ENCODE data around the gene IL17RA.
"Not testable (repeated sequence)": the region's sequence is repeated elsewhere in the genome, so short reads cannot be mapped to it uniquely, and the experiment has no call there.

The IL17RA gene

GRCh38 chr22:17084554-17085276 lies at the start of gene IL17RA:
IL17RA (plus strand) TSS chr22:17085000; CDS start chr22:17085092, 92 bp downstream.
- DNase-seq (ENCODE audit: low read depth) = peak; percentile 85

GRCh38 chr22:17035246-17035645 lies 49.6 kb upstream of the IL17RA start:
- DNase-seq (ENCODE audit: low read depth) = no peak

- DNase-seq (ENCODE audit: low read depth) = not testable (repeated sequence)
Observed at GRCh38 chr22:17035976-17036841, 48.6 kb upstream of the IL17RA start.

DNA sequence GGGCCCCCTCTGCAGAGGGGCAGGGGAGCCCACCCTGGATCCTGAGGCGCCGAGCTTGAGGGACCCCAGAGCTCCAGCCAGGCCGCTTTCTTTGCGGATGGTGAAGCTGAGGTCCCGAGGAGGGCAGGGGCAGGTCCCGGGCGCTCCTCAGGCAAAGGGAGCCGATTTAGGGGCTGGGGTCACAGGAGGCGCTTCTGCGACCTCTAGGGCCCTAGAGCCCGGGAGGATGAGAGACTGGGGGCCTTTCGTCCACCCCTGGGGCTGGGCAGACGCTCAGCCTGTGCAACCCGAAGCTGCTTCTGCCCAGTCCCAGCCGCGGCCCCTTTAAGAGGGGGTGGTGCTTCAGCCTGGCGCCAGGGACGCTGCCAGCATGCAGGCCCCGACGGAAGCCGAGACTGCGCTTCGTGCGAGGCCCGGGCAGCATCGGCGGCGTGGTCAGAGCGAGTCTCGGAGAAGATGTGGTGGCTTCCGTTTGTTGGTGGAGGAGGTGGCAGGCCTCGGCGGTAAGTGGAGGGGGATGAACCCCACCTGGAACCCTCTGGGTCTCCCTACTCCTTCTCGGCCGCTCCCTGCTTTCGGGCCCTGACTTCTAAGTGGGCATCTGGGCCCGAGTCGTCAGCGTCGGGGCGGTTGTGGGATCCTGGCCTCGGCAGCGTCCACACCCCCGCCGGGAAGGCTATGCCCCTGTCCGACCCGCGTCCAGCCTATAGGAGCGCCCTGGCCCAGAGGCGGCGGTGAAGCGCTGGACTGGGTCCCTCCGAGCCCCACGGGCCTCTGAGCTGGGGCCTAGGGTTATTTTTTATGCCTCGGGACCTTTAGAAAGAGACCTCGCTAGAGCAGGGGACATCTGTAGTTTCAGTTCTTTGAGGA lies 47.7 kb upstream of the IL17RA start:
- DNase-seq (ENCODE audit: low read depth) = not testable (repeated sequence)

GRCh38 chr22:17043521-17043920 lies 41.3 kb upstream of the IL17RA start:
- no peak for DNase-seq (ENCODE audit: low read depth)

GRCh38 chr22:17046566-17047348 lies 38.0 kb upstream of the IL17RA start:
- DNase-seq (ENCODE audit: low read depth) = no peak

DNA sequence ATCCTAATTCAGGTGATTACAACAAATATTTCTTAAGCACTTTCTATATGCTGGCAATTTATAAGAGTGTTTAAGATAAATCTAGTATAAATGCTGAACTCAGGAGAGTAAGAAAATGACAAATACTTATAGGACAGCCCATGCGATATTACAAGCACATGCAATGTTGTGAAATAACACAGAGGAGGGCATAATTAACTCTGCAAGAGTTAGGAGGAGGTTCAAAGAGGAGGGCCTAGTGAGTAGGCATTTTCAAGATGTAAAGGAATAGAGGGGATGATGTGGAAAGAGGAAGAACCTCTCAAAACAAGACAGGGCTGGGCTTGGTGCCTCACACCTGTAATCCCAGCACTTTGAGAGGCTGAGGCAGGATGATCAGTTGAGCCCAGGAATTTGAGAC lies 37.1 kb upstream of the IL17RA start:
- no peak for DNase-seq (ENCODE audit: low read depth)

GRCh38 chr22:17056058-17056457 lies 28.7 kb upstream of the IL17RA start:
- DNase-seq (ENCODE audit: low read depth) = no peak

DNA sequence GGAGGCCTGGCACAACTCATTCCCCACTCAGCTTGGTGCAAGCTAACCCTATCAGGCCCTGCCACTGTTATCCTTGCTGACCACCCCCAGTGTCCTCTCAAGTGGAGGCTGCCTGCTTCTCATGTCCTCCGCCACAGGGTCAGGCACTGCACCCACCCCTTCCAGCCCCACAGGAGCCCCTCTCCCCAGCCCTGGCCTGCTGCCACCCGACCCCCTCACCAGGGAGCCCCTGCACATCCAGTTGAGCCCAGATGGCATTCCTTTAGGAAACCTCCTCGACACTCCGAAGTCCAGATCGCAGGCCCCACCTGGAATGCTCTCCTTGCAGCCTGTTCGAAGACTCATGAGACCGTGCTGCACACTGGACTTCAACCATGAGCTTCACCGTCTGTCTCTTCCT lies 28.0 kb upstream of the IL17RA start:
- DNase-seq (ENCODE audit: low read depth) = no peak

DNA sequence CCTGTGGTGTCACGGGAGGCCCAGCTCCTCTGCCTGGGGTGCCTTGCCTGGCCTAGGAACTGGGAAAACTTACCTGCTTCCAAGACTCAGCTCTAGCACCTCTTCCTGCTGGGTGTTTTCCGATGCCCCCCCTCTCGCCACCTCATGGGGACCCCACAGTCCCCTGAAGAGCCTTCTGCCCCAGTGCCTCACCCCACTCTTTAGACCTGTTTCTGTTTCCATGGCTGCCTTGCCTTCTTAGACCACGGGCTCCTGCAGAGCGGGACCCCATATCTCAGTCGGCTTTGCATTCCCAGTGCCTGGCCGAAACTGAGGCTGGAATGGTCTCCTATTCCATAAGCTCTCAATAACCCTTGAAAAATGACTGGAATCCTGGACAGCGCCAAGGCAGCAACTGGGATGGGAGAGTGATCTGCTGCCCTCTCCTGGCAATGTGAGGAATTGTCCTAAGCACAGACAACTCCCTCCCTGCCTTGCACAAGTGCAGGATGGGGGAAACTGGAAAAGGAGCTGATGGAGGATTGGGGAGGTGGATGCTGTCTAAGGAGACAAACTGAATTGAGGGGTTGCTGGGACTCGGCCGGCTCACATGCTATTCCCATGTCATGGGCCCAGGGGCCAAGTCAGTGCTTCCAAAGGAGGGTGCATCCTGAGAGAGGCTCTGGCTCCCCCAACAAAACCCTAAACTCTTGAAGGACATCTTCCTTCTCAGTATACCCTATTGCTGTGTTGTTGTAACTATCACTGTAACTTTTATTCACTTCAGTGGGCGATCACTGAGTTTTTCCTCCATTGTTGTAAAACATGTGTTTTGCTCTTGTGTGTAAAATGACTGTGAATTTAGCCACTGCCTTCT lies 26.6 kb upstream of the IL17RA start:
- no peak for DNase-seq (ENCODE audit: low read depth)

GRCh38 chr22:17060126-17060525 lies 24.7 kb upstream of the IL17RA start:
- no peak for DNase-seq (ENCODE audit: low read depth)

DNA sequence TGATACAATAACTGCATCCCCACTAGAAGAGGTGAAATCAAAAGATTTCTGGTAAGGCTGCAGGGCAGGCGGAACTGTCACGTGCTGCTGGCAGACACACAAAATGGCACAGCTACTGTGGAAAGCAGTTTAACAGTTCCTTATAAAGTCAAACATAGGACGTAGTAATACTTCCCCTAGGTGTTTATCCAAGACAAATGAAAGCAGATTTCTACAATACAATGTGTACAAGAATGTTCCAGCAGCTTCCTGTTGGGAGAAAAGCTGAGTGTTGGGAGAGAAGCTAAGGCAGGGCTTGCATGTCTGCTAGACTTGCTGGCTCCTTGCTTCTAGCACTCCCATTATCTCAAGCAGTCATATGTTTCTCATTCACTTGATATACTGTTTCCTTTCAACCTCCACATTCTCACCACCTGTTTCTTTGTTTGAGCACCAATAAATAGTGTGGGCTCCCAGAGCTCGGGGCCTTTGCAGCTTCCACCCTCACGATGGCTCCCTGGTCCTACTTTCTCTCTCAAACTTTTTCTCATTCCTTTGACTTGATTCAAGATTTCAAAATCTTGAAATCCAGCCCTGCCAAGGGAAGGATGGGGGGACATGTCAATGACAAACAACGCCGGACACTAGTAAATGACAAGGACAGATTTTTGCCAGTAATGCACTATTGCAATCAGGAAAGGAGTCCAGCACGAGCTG lies 21.2 kb upstream of the IL17RA start:
- no peak for DNase-seq (ENCODE audit: low read depth)

DNA sequence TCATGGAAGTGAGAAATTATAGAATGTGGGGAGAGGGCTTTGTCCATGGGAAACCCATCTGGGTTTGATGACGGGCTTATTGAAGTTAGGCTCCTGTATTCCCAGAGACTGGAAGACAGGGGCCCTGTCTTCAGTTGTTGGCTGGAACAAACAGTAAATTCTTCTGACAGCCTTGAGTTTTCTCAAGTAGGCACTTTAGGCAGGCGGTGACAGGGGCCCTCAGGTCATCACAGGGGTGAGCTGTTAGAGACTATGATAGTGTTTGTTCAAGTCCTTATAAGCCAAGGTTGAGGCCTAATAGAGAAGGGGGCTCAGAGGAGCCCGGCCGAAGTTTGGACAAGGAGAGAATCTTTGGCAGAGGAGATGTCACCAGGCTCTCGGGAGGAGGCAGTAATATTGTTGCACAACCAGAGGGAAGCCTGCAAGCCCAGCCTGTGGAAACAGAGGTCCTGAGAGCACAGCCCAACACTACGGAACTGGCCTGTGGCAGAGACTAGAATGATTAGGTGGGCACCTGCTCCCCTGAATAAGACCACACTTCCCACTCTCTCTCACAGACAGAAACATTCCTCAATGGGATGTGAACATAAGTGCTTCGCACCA lies 20.2 kb upstream of the IL17RA start:
- no peak for DNase-seq (ENCODE audit: low read depth)

GRCh38 chr22:17065433-17065832 lies 19.4 kb upstream of the IL17RA start:
- no peak for DNase-seq (ENCODE audit: low read depth)

- no peak for DNase-seq (ENCODE audit: low read depth)
Observed at GRCh38 chr22:17072877-17073276, 11.9 kb upstream of the IL17RA start.

GRCh38 chr22:17074648-17075002 lies 10.2 kb upstream of the IL17RA start:
- DNase-seq (ENCODE audit: low read depth) = no peak

- DNase-seq (ENCODE audit: low read depth) = no peak
Observed at GRCh38 chr22:17077255-17077654, 7.5 kb upstream of the IL17RA start.

- DNase-seq (ENCODE audit: low read depth) = no peak
Observed at GRCh38 chr22:17079572-17079971, 5.2 kb upstream of the IL17RA start.

DNA sequence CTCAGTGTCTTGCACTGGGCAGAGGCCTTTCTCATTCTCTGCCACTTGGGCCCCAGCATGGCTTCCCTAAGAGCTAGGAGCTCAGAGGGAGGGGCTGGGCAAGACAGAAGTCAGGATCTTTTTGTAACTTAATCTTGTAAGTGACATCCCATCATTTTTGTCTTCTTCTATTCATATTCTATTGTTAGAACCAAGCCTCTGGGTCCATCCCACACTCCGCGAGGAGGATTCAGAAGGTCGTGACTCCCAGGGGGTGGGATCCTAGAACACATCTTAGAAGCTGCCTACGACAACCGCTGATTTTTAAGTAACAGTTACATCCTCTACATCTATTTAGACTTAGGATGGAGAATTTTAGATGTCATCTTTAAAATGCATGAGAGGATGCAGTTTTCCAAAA lies 1.5 kb upstream of the IL17RA start:
- DNase-seq (ENCODE audit: low read depth) = no peak
